ENCODE data around the gene HID1. TPM values are rescaled to one million over a fixed set of nuclear protein-coding genes. Genes with fewer than 3 reads are reported as not detected.
A peak's percentile ranks its signal among the peaks of the same experiment; 100 is the strongest.

The HID1 gene
- total and polyA plus RNA-seq, 8 donors: 36.5 to 304 (median 82.2) TPM

- TF ChIP-seq POLR2A (IDR thresholded peaks at IDR 0.05): no peak
- no peak for TF ChIP-seq POLR2AphosphoS5 (IDR thresholded peaks at IDR 0.05)
- no peak for TF ChIP-seq CTCF (IDR thresholded peaks at IDR 0.05)
- TF ChIP-seq EP300 (IDR thresholded peaks at IDR 0.05): no peak
- Histone ChIP-seq H3K27ac (no peak overlapping the region), H3K4me3 (no peak overlapping the region), H3K36me3 (no peaks in the 10 kb centered on the region), H3K4me1 (peaks cover 10 to 12% (median 11%) of the 10 kb centered on the region in 4 donors), H3K9me3 (no peaks in the 10 kb centered on the region), H3K27me3 (peaks cover 9 to 94% (median 61%) of the 10 kb centered on the region in 3 donors)
- no peak for DNase-seq
- intact Hi-C loops (cut with DNase I; ENCODE audit: low total_unique reads): no loop called here
- WGBS, 5 donors: 62 to 71% (median 65%) methylated on average over 3 to 6 of the region's 6 CpGs
Observed at GRCh38 chr17:74928786-74929185, 43.8 kb downstream of the HID1 start.

- WGBS, 5 donors: 65 to 77% (median 73%) methylated on average over 3 of the region's 3 CpGs
- DNase-seq: no peak
- no peak overlapping the region for H3K4me3 ChIP-seq
- TF ChIP-seq CTCF (IDR thresholded peaks at IDR 0.05) (no peak), EP300 (IDR thresholded peaks at IDR 0.05) (no peak), POLR2A (IDR thresholded peaks at IDR 0.05) (no peak), POLR2AphosphoS5 (IDR thresholded peaks at IDR 0.05) (no peak)
- H3K27ac ChIP-seq: no peak overlapping the region
- no peaks in the 10 kb centered on the region for H3K36me3 ChIP-seq
- H3K4me1 ChIP-seq: peaks cover 22 to 27% (median 25%) of the 10 kb centered on the region in 4 donors
- peaks cover 22 to 94% (median 70%) of the 10 kb centered on the region in 3 donors for H3K27me3 ChIP-seq
- no peaks in the 10 kb centered on the region for H3K9me3 ChIP-seq
- intact Hi-C loops (cut with DNase I; ENCODE audit: low total_unique reads): no loop called here
Observed at GRCh38 chr17:74925242-74925641, 47.3 kb downstream of the HID1 start.

- H3K27me3 ChIP-seq: peaks cover 22 to 94% (median 79%) of the 10 kb centered on the region in 3 donors
- DNase-seq: peak in 1 of 2 donors; percentile 40
- peak within 1 kb of the TSS; percentile 28 to 52 (median 34) for H3K4me3 ChIP-seq
- H3K9me3 ChIP-seq: no peaks in the 10 kb centered on the region
- no peaks in the 10 kb centered on the region for H3K36me3 ChIP-seq
- intact Hi-C loops (cut with DNase I; ENCODE audit: low total_unique reads): no loop called here
- peaks cover 22 to 27% (median 25%) of the 10 kb centered on the region in 4 donors for H3K4me1 ChIP-seq
- no peak for TF ChIP-seq EP300 (IDR thresholded peaks at IDR 0.05)
- TF ChIP-seq POLR2A (IDR thresholded peaks at IDR 0.05): no peak
- no peak for TF ChIP-seq CTCF (IDR thresholded peaks at IDR 0.05)
- no peak for TF ChIP-seq POLR2AphosphoS5 (IDR thresholded peaks at IDR 0.05)
- 2 to 3% (median 3%) methylated on average over 21 to 54 of the region's 54 CpGs for WGBS, 5 donors
- H3K27ac ChIP-seq: no peak within 1 kb of the TSS
Observed at GRCh38 chr17:74924250-74924948, 48.2 kb downstream of the HID1 start, which contains the start of gene OTOP2. OTOP2 (plus strand) TSS chr17:74924273; CDS start chr17:74924633, 360 bp downstream.

GRCh38 chr17:74923538-74924249, 48.9 kb downstream of the HID1 start:
- WGBS, 5 donors: 2 to 6% (median 4%) methylated on average over 13 to 59 of the region's 59 CpGs
- Histone ChIP-seq H3K36me3 (no peaks in the 10 kb centered on the region), H3K27ac (no peak overlapping the region), H3K27me3 (peaks cover 22 to 99% (median 80%) of the 10 kb centered on the region in 3 donors), H3K9me3 (no peaks in the 10 kb centered on the region), H3K4me3 (peak overlapping the region; percentile 28 to 52 (median 34)), H3K4me1 (peaks cover 22 to 27% (median 25%) of the 10 kb centered on the region in 4 donors)
- DNase-seq: peak; percentile 81 to 87
- intact Hi-C loops (cut with DNase I; ENCODE audit: low total_unique reads): no loop called here
- no peak for TF ChIP-seq POLR2A (IDR thresholded peaks at IDR 0.05)
- TF ChIP-seq CTCF (IDR thresholded peaks at IDR 0.05): peak in 5 of 7 experiments; percentile 33 to 89 (median 60)
- no peak for TF ChIP-seq EP300 (IDR thresholded peaks at IDR 0.05)
- TF ChIP-seq POLR2AphosphoS5 (IDR thresholded peaks at IDR 0.05): peak in 1 of 3 donors; percentile 40
